Skeletal muscle tissue (tissue), 4 donors: Measurements from ENCODE around the gene RNGTT. TPM values are rescaled to one million over a fixed set of nuclear protein-coding genes. Genes with fewer than 3 reads are reported as not detected.
"Not testable (repeated sequence)": the region's sequence is repeated elsewhere in the genome, so short reads cannot be mapped to it uniquely, and the experiment has no call there.

Source experiments
- H3K27ac ChIP-seq: one replicate; pipeline ENCODE4 v1.7.0; 2013; ENCODE audit warnings: mild to moderate bottlenecking, low read depth, low read length, inconsistent platforms
- H3K27me3 ChIP-seq, 3 donors: one replicate each; pipeline ENCODE4 v1.7.0; 2013; ENCODE audit warnings: low read length in 3 of 3; ENCODE audit not compliant: control insufficient read depth in 3 of 3, insufficient read depth in 3 of 3
- H3K36me3 ChIP-seq, 3 donors: one replicate each; pipeline ENCODE4 v1.7.0; 2013; ENCODE audit warnings: low read length in 3 of 3; ENCODE audit not compliant: control insufficient read depth in 3 of 3, insufficient read depth in 3 of 3
- H3K4me1 ChIP-seq, 3 donors: one replicate each; pipeline ENCODE4 v1.7.0; 2013; ENCODE audit warnings: low read length in 3 of 3, mild to moderate bottlenecking in 3 of 3; ENCODE audit not compliant: control insufficient read depth in 3 of 3, insufficient read depth in 3 of 3
- H3K4me3 ChIP-seq, 3 donors: one replicate each; pipeline ENCODE4 v1.7.0; 2013; ENCODE audit warnings: low read length in 3 of 3
- H3K9ac ChIP-seq, 3 donors: one replicate each; pipeline ENCODE4 v1.7.0; 2013; ENCODE audit warnings: low read length in 3 of 3, mild to moderate bottlenecking in 3 of 3, moderate library complexity in 2 of 3, low read depth in 1 of 3
- H3K9me3 ChIP-seq, 3 donors: one replicate each; pipeline ENCODE4 v1.7.0; 2013; ENCODE audit warnings: low read length in 3 of 3; ENCODE audit not compliant: control insufficient read depth in 3 of 3
- total RNA-seq: library from RNA; depleted of rRNA; stranded (reverse); fragments of >200 nt; gene quantifications from one replicate; pipeline ENCODE4 v1.2.3, GENCODE V29; 2014
- donor health status: Osteomylitis.

Gene RNGTT
- total RNA-seq, 1 donor from 2014 or later = 19.3 TPM

DNA sequence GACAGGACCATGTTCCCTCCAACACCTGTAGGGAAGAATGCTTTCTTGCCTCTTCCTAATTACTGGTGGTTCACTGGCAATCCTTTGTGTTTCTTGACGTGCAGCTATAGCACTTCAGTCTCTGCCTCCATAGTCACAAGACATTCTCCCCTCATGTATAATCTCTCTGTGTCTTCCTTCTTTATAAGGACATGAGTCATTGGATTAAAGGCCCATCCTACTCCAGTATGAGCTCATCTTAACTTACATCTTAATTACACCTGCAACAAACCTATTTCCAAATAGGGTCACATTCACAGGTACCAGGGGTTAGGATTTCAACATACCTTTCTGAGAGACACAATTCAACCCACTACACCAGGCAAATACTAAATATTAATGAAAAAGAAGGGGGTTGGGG lies 213.6 kb downstream of the RNGTT start:
- no peaks in the 10 kb centered on the region for H3K36me3 ChIP-seq
- H3K9ac ChIP-seq = no peak overlapping the region
- no peak overlapping the region for H3K27ac ChIP-seq
- no peaks in the 10 kb centered on the region for H3K9me3 ChIP-seq
- H3K4me1 ChIP-seq = no peaks in the 10 kb centered on the region
- H3K4me3 ChIP-seq = no peak overlapping the region
- H3K27me3 ChIP-seq = no peaks in the 10 kb centered on the region

GRCh38 chr6:88748141-88748540 lies 215.3 kb downstream of the RNGTT start:
- no peak overlapping the region for H3K9ac ChIP-seq
- H3K9me3 ChIP-seq = no peaks in the 10 kb centered on the region
- no peak overlapping the region for H3K27ac ChIP-seq
- H3K27me3 ChIP-seq = no peaks in the 10 kb centered on the region
- H3K4me3 ChIP-seq = no peak overlapping the region
- H3K36me3 ChIP-seq = no peaks in the 10 kb centered on the region
- no peaks in the 10 kb centered on the region for H3K4me1 ChIP-seq

DNA sequence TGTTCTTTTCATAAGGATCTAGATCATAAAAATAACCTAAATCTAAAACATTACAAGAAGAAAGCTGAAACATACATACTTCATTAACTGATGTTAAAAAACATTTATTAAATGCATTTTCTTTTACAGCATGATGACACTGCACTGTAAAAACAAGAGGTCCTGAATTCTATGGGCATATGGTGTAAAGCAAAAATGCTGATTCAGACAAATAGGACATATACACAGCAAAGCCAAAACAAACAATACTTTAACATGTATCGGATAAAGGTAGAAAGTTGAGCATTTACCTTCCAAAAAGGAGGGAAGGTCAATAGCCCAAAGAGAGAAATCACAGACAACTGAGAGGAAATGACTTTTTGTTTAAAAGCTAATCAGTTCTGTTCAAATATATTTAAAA lies 221.5 kb downstream of the RNGTT start:
- Histone ChIP-seq H3K27me3 (no peaks in the 10 kb centered on the region), H3K9ac (no peak overlapping the region), H3K9me3 (no peaks in the 10 kb centered on the region), H3K4me3 (no peak overlapping the region), H3K36me3 (no peaks in the 10 kb centered on the region), H3K4me1 (no peaks in the 10 kb centered on the region), H3K27ac (no peak overlapping the region)

- H3K9me3 ChIP-seq = no peaks in the 10 kb centered on the region
- H3K27me3 ChIP-seq = no peaks in the 10 kb centered on the region
These were observed 222.3 kb downstream of the RNGTT start for GRCh38 chr6:88741071-88741470.

DNA sequence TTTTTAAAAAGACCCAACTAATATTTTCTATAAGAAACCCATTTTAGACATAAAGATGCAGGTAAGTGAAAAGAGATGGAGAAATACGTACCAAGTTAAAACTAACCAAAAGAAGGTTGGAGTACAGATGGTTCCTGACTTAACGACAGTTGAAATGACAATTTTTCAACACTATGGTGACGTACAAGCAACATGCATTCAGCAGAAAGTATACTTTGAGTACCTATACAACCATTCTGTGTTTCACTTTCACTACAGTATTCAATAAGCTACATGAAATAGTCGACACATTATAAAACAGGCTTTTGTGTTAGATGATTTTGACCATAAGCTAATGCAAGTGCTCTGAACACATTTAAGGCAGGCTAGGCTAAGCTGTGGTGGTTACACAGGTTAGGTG lies 228.9 kb downstream of the RNGTT start:
- H3K27ac ChIP-seq = no peak overlapping the region
- H3K4me3 ChIP-seq = no peak overlapping the region
- no peaks in the 10 kb centered on the region for H3K9me3 ChIP-seq
- no peaks in the 10 kb centered on the region for H3K27me3 ChIP-seq
- no peaks in the 10 kb centered on the region for H3K4me1 ChIP-seq
- H3K36me3 ChIP-seq = no peaks in the 10 kb centered on the region
- H3K9ac ChIP-seq = no peak overlapping the region

More at GRCh38 chr6:88741071-88741470, 222.3 kb downstream of the RNGTT start:
- no peaks in the 10 kb centered on the region for H3K4me1 ChIP-seq
- H3K36me3 ChIP-seq = no peaks in the 10 kb centered on the region
- H3K27ac ChIP-seq = no peak overlapping the region
- H3K4me3 ChIP-seq = no peak overlapping the region
- no peak overlapping the region for H3K9ac ChIP-seq

- no peaks in the 10 kb centered on the region for H3K9me3 ChIP-seq
- no peaks in the 10 kb centered on the region for H3K4me1 ChIP-seq
- H3K9ac ChIP-seq = no peak overlapping the region
- H3K27ac ChIP-seq = no peak overlapping the region
- H3K36me3 ChIP-seq = no peaks in the 10 kb centered on the region
- H3K4me3 ChIP-seq = no peak overlapping the region
- no peaks in the 10 kb centered on the region for H3K27me3 ChIP-seq
These were observed 232.8 kb downstream of the RNGTT start for GRCh38 chr6:88730611-88731011.

DNA sequence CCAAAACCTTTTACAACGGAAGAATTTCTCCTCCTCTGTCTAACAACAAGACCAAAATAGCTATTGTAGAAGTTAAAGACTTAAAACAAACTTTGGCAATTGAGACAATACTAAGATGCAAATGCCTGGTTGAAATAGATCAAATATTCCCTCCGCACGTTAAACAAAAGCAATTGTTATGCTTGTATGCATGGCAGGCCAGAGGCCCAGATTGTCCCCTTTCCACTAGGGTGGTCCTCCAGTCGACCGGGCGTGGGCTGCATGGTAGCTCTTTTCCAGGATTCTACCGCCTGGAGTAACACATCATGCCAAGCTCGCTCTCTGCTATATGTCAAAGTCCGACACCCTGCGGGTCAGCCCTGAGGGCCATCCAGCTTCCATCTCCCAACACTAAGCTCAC lies 234.7 kb downstream of the RNGTT start:
- H3K4me3 ChIP-seq = no peak overlapping the region
- H3K27me3 ChIP-seq = no peaks in the 10 kb centered on the region
- no peak overlapping the region for H3K27ac ChIP-seq
- H3K36me3 ChIP-seq = no peaks in the 10 kb centered on the region
- no peak overlapping the region for H3K9ac ChIP-seq
- H3K4me1 ChIP-seq = no peaks in the 10 kb centered on the region
- H3K9me3 ChIP-seq = no peaks in the 10 kb centered on the region

- H3K27me3 ChIP-seq, H3K36me3 ChIP-seq, H3K4me1 ChIP-seq, H3K9ac ChIP-seq, H3K9me3 ChIP-seq, H3K4me3 ChIP-seq, H3K27ac ChIP-seq: not testable (repeated sequence)
These were observed 237.0 kb downstream of the RNGTT start for GRCh38 chr6:88726409-88726808.

DNA sequence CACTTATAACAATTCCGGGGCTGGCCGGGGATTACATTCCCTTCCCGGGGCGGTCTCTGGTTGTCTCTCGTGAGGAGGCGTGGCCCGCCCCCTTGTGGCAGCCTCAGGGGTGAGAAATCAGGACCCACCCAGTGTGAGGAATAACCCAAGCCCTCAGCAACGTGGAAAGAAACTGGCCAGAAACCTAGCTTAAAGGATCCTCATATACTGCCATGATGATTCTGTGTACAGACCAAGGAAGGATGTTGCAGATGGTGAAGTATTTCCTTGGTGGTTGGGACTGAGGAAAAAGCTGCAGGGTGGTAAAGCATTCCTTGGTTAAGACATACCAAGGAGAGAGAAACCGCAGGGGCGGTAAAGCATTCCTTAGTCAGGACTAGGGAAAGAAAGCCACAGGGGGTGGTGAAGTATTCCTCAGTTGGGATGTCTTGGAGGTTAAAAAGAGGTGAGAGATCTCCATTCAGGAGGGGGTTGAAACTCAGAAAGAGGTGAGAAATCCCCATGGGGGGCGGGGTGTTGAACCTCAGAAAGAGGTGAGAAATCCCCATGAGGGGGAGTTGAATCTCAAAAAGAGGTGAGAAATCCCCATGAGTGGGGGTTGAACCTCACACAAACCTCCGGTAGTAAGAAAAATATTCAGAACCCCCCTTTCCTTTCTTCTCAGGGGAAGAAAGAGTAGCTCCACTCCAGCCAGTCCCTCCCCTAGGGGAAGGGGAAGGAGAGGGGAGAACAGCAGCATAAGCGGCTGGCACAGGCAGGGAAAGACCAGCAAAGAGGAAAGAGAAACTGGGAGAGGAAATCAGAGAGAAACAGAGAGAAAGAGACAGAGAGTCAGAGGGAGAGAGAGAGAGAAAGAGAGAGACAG lies 238.1 kb downstream of the RNGTT start:
- H3K4me1 ChIP-seq = no peaks in the 10 kb centered on the region
- no peak overlapping the region for H3K27ac ChIP-seq
- no peak overlapping the region for H3K4me3 ChIP-seq
- H3K27me3 ChIP-seq = no peaks in the 10 kb centered on the region
- H3K9me3 ChIP-seq = no peaks in the 10 kb centered on the region
- no peak overlapping the region for H3K9ac ChIP-seq
- no peaks in the 10 kb centered on the region for H3K36me3 ChIP-seq

- no peak overlapping the region for H3K9ac ChIP-seq
- H3K9me3 ChIP-seq = no peaks in the 10 kb centered on the region
- H3K4me3 ChIP-seq = no peak overlapping the region
- no peaks in the 10 kb centered on the region for H3K27me3 ChIP-seq
- no peaks in the 10 kb centered on the region for H3K4me1 ChIP-seq
- H3K27ac ChIP-seq = no peak overlapping the region
- H3K36me3 ChIP-seq = no peaks in the 10 kb centered on the region
These were observed 240.7 kb downstream of the RNGTT start for GRCh38 chr6:88722686-88723085.
